Lower leg skin (tissue), 4 donors: ENCODE results near the gene CPEB3. TPM values are rescaled to one million over a fixed set of nuclear protein-coding genes. Genes with fewer than 3 reads are reported as not detected.

Experiments
- DNase-seq, 2 donors: peaks; one replicate each; pipeline ENCODE4 v3.0.0-alpha.2; 2019; ENCODE audit warnings: low spot score in 2 of 2
- H3K4me3 ChIP-seq: fragments of 200-600 bp; sonication (generic); 2 replicates; pipeline ENCODE4 v1.5.1; 2017; ENCODE audit warnings: mild to moderate bottlenecking, low read depth; ENCODE audit not compliant: poor library complexity, severe bottlenecking
- POLR2A ChIP-seq, 2 donors: fragments of 450-650 bp; IDR thresholded peaks; one replicate each; pipeline ENCODE4 v1.6.1; 2016 to 2017; ENCODE audit warnings: antibody characterized with exemption in 2 of 2, mild to moderate bottlenecking in 1 of 2, moderate library complexity in 1 of 2
- WGBS, 2 donors: methylation state at CpG; one replicate each; pipeline ENCODE4 v1.1.5; 2018; 5-methylcytosine and 5-hydroxymethylcytosine counted together
- intact Hi-C: fragments of 100-400 bp; cut with DNase I; formaldehyde crosslinking; loops from one replicate; pipeline ENCODE4 v1.15.0; 2023; ENCODE audit warnings: low total_unique reads
- total RNA-seq, 4 donors: library from RNA; depleted of rRNA; stranded (reverse); fragments of >200 nt; gene quantifications; one replicate each; pipeline ENCODE4 v1.1.0, GENCODE V29; 2016
- TF ChIP-seq, protein P1 (sequence below), 3 donors: fragments of 450-650 bp; IDR thresholded peaks; one replicate each; pipeline ENCODE4 v1.5.1; 2016; ENCODE audit warnings: antibody characterized with exemption in 3 of 3, mild to moderate bottlenecking in 3 of 3, moderate library complexity in 2 of 3

Gene CPEB3
- total RNA-seq, 4 donors from 2014 or later = 10.8 to 15.2 (median 13.6) TPM

GRCh38 chr10:92177546-92177945, 113.3 kb downstream of the CPEB3 start:
- no peak for DNase-seq
- intact Hi-C loops = no loop called here
- TF ChIP-seq, protein P1, sequence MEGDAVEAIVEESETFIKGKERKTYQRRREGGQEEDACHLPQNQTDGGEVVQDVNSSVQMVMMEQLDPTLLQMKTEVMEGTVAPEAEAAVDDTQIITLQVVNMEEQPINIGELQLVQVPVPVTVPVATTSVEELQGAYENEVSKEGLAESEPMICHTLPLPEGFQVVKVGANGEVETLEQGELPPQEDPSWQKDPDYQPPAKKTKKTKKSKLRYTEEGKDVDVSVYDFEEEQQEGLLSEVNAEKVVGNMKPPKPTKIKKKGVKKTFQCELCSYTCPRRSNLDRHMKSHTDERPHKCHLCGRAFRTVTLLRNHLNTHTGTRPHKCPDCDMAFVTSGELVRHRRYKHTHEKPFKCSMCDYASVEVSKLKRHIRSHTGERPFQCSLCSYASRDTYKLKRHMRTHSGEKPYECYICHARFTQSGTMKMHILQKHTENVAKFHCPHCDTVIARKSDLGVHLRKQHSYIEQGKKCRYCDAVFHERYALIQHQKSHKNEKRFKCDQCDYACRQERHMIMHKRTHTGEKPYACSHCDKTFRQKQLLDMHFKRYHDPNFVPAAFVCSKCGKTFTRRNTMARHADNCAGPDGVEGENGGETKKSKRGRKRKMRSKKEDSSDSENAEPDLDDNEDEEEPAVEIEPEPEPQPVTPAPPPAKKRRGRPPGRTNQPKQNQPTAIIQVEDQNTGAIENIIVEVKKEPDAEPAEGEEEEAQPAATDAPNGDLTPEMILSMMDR (IDR thresholded peaks at IDR 0.05) = no peak
- TF ChIP-seq POLR2A (IDR thresholded peaks at IDR 0.05) = no peak
- 86 to 94% methylated on average over 1 of the region's 1 CpG for WGBS, 2 donors
- H3K4me3 ChIP-seq = no peak overlapping the region

DNA sequence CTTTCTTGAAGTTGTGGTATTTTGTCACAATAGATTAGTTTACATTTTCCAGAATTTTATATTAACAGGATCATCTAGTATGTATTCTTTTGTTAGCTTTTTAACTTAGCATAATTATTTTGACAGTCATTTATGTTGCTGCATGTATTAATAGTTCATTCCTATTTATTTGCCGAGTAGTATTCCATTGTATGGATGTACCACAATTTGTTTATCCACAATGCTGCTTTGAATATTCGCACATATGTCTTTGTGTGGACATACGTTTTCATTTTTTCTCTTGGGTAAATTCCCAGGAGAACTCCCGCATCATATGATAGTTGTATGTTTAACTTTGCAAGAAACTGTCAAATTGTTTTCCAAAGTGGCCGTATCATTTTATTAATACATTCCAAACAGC, 115.7 kb downstream of the CPEB3 start:
- TF ChIP-seq POLR2A (IDR thresholded peaks at IDR 0.05) = no peak
- TF ChIP-seq, protein P1 (IDR thresholded peaks at IDR 0.05) = no peak
- intact Hi-C loops = no loop called here
- DNase-seq = no peak
- WGBS, 2 donors = 82 to 89% methylated on average over 5 of the region's 5 CpGs
- H3K4me3 ChIP-seq = no peak overlapping the region

GRCh38 chr10:92173996-92174395, 116.9 kb downstream of the CPEB3 start:
- no peak overlapping the region for H3K4me3 ChIP-seq
- intact Hi-C loops = no loop called here
- DNase-seq = no peak
- TF ChIP-seq, protein P1 (IDR thresholded peaks at IDR 0.05) = no peak
- no peak for TF ChIP-seq POLR2A (IDR thresholded peaks at IDR 0.05)

DNA sequence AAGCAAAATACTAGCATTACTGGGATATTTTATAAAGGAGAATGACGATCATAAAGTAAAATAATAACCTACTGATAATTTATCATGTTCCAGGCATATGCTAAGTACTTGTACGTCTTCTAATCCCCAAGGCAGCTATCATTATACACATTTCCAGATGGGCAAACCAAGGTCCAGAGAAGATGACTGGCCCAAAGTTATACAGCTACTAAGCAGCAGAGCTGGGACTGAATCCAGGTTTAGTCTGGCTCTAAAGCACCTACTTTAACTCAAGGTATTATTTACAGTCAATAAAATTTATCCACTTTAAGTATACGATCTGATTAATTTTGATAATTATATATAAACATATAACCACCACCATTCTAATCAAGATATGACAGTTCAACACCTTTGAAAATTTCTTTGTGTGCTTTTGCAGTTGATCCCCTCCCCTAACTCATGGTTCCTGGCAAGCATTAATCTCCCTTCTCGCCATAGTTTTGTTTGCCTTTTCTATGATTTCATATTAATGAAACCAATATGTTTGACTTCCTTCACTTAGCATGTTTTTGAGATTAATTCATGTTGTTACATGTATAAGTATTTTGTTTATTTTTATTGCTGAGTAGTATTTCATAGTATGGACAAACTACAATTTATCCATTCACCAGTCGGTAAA, 126.7 kb downstream of the CPEB3 start:
- intact Hi-C loops = no loop called here
- no peak for DNase-seq
- TF ChIP-seq, protein P1 (IDR thresholded peaks at IDR 0.05) = no peak
- TF ChIP-seq POLR2A (IDR thresholded peaks at IDR 0.05) = no peak
- no peak overlapping the region for H3K4me3 ChIP-seq
- WGBS, 2 donors = 61 to 69% methylated on average over 5 of the region's 5 CpGs

GRCh38 chr10:92162541-92162940, 128.3 kb downstream of the CPEB3 start:
- H3K4me3 ChIP-seq = no peak overlapping the region
- intact Hi-C loops = no loop called here
- 95 to 98% methylated on average over 2 of the region's 2 CpGs for WGBS, 2 donors
- TF ChIP-seq POLR2A (IDR thresholded peaks at IDR 0.05) = no peak
- TF ChIP-seq, protein P1 (IDR thresholded peaks at IDR 0.05) = no peak
- DNase-seq = no peak
